GM19397 (cell line): ENCODE measurements around the gene E4F1.

Source experiments
- ATAC-seq: cut with Tn5 transposase; IDR thresholded peaks from one replicate; pipeline ENCODE4 v1.9.1; 2021; ENCODE audit warnings: mild to moderate bottlenecking, moderate library complexity; ENCODE audit not compliant: unreplicated experiment

E4F1 gene

GRCh38 chr16:2205967-2206313 is 17.5 kb upstream of the E4F1 start:
- ATAC-seq: peak; percentile 21

- no peak for ATAC-seq
Measured at GRCh38 chr16:2206420-2206779, 17.0 kb upstream of the E4F1 start.

- no peak for ATAC-seq
Measured at GRCh38 chr16:2206780-2207433, 16.5 kb upstream of the E4F1 start.

- no peak for ATAC-seq
Measured at GRCh38 chr16:2207872-2208271, 15.5 kb upstream of the E4F1 start.

GRCh38 chr16:2208308-2208707 is 15.1 kb upstream of the E4F1 start:
- ATAC-seq: no peak

GRCh38 chr16:2208772-2209171 is 14.6 kb upstream of the E4F1 start:
- ATAC-seq: no peak

GRCh38 chr16:2209258-2210008 is 14.0 kb upstream of the E4F1 start:
- ATAC-seq: no peak

GRCh38 chr16:2210009-2210332 is 13.4 kb upstream of the E4F1 start:
- no peak for ATAC-seq

- ATAC-seq: no peak
Measured at GRCh38 chr16:2210386-2211365, 12.7 kb upstream of the E4F1 start, which contains the start of gene BRICD5. TSS of gene BRICD5 (minus strand) at chr16:2210863. CDS start at chr16:2210833, 30 bp downstream.

- ATAC-seq: no peak
Measured at GRCh38 chr16:2211923-2212347, 11.5 kb upstream of the E4F1 start.

GRCh38 chr16:2212362-2213324 is 10.7 kb upstream of the E4F1 start:
- ATAC-seq: no peak

- peak; percentile 1 for ATAC-seq
Measured at GRCh38 chr16:2213817-2214718, 9.3 kb upstream of the E4F1 start.

- ATAC-seq: peak; percentile 87
Measured at GRCh38 chr16:2214719-2214968, 8.7 kb upstream of the E4F1 start, which contains the start of gene PGP. TSS of gene PGP (minus strand) at chr16:2214840. CDS start at chr16:2214777, 63 bp downstream.

GRCh38 chr16:2216330-2216729 is 7.1 kb upstream of the E4F1 start:
- no peak for ATAC-seq

GRCh38 chr16:2223942-2224486 is 623 bp downstream of the E4F1 start:
- ATAC-seq: peak; percentile 7

GRCh38 chr16:2226245-2226793 is 2.9 kb downstream of the E4F1 start:
- ATAC-seq: no peak

- ATAC-seq: no peak
Measured at GRCh38 chr16:2226918-2227317, 3.5 kb downstream of the E4F1 start.

GRCh38 chr16:2228161-2228824 is 4.9 kb downstream of the E4F1 start:
- ATAC-seq: no peak
